ENCODE data around the gene SMIM13.

The SMIM13 gene

DNA sequence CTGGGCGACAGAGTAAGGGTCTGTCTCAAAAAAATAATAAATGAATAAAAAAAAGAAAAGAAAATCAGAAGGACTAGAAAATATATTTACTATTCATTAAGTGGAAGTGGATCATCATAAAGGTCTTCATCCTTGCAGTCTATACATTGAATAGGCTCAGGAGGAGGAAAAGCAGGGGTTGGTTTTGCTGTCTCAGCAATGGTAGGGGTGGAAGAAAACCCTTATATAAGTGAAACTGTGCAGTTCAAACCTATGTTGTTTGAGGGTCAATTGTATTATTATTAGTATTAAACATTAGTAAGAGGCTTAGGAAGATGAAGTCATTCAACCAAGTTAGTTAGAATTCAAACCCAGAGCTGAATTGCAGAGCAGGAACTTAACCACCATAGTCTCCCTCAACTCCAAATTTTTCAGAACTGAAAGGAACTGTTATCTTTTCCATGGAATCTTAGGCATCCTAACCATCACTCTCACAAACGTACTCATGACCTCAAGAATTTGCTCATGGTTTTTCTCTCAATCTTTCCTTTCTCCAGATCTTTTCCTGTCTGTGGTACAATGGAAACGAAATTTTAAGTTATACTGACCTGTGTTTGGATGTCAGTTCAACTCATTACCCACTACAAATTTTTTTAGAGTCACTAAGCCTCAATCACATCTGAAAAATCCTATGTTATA lies 7.7 kb upstream of the SMIM13 start:
- TF ChIP-seq, protein P1, sequence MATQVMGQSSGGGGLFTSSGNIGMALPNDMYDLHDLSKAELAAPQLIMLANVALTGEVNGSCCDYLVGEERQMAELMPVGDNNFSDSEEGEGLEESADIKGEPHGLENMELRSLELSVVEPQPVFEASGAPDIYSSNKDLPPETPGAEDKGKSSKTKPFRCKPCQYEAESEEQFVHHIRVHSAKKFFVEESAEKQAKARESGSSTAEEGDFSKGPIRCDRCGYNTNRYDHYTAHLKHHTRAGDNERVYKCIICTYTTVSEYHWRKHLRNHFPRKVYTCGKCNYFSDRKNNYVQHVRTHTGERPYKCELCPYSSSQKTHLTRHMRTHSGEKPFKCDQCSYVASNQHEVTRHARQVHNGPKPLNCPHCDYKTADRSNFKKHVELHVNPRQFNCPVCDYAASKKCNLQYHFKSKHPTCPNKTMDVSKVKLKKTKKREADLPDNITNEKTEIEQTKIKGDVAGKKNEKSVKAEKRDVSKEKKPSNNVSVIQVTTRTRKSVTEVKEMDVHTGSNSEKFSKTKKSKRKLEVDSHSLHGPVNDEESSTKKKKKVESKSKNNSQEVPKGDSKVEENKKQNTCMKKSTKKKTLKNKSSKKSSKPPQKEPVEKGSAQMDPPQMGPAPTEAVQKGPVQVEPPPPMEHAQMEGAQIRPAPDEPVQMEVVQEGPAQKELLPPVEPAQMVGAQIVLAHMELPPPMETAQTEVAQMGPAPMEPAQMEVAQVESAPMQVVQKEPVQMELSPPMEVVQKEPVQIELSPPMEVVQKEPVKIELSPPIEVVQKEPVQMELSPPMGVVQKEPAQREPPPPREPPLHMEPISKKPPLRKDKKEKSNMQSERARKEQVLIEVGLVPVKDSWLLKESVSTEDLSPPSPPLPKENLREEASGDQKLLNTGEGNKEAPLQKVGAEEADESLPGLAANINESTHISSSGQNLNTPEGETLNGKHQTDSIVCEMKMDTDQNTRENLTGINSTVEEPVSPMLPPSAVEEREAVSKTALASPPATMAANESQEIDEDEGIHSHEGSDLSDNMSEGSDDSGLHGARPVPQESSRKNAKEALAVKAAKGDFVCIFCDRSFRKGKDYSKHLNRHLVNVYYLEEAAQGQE (IDR thresholded peaks at IDR 0.05; ENCODE audit: low read depth): no peak
- no peak for TF ChIP-seq ZBTB7A (IDR thresholded peaks at IDR 0.05; ENCODE audit: low read depth)
- TF ChIP-seq TCF12 (IDR thresholded peaks at IDR 0.05; ENCODE audit: low read depth): no peak
- no peak for TF ChIP-seq TEAD4 (IDR thresholded peaks at IDR 0.05)
- TF ChIP-seq YY1 (IDR thresholded peaks at IDR 0.05; ENCODE audit: low read depth): no peak
- no peak for TF ChIP-seq EP300 (IDR thresholded peaks at IDR 0.05; ENCODE audit: borderline replicate concordance)
- TF ChIP-seq EGR1 (IDR thresholded peaks at IDR 0.05): no peak
- TF ChIP-seq, protein P2, sequence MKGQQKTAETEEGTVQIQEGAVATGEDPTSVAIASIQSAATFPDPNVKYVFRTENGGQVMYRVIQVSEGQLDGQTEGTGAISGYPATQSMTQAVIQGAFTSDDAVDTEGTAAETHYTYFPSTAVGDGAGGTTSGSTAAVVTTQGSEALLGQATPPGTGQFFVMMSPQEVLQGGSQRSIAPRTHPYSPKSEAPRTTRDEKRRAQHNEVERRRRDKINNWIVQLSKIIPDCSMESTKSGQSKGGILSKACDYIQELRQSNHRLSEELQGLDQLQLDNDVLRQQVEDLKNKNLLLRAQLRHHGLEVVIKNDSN (IDR thresholded peaks at IDR 0.05): no peak
- TF ChIP-seq RAD21 (IDR thresholded peaks at IDR 0.05; ENCODE audit: low read depth): no peak
- TF ChIP-seq CEBPB (IDR thresholded peaks at IDR 0.05): no peak

DNA sequence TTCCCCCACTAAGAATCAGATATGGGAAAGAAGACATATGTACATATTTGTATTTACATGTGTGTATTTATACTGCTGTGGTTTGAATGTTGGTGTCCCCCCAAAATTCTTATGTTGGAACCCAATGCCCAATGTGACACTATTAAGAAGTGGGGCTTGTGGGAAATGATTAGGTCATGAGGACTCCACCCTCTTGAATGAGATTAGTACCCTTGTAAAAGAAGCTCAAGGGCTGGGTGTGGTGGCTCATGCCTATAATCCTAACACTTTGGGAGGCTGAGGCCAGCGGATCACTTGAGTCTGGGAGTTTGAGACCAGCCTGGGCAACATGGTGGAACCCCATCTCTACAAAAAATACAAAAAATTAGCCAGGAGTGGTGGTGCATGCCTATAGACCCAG lies 3.9 kb upstream of the SMIM13 start:
- TF ChIP-seq RAD21 (IDR thresholded peaks at IDR 0.05; ENCODE audit: low read depth) (no peak), YY1 (IDR thresholded peaks at IDR 0.05; ENCODE audit: low read depth) (no peak), TEAD4 (IDR thresholded peaks at IDR 0.05) (no peak), FOXM1 (IDR thresholded peaks at IDR 0.05; ENCODE audit: borderline replicate concordance, low read depth) (no peak), EGR1 (IDR thresholded peaks at IDR 0.05) (no peak), EP300 (IDR thresholded peaks at IDR 0.05; ENCODE audit: borderline replicate concordance) (no peak), CREB1 (IDR thresholded peaks at IDR 0.05; ENCODE audit: low read depth) (no peak), CEBPB (IDR thresholded peaks at IDR 0.05) (no peak)

DNA sequence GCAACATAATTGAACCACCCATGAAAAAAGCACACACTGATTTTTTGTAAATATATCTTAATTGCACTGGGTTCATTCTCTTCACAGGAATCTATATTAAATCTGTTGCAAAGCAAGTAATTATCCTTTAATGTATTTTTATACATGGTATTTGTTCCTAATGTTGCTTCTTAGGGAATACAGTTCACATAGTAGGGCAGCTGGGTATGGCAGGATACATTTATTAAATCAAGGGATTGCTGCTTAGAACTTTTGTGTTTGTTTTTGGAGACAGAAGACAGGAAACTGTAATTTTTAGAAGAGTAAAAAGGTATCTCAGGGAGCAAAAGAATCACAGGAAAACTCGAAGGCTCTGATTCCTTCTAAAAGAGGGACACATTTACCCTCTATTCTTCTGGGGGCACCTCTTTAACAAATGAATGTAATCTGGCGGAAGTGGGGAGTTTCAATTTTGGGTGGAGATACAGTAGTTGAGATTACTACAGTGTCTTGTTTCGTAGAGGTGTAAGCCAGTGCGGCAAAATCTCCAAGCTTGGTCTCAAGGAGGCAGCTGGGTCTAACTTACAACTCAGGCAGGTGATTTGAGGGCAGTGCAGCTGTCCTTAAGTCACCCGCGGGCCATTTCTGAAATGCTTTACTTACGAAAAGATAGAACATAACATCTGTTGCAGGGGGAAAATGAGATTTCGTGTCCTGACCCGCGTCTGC lies 812 bp upstream of the SMIM13 start:
- TF ChIP-seq, protein P2 (IDR thresholded peaks at IDR 0.05): no peak
- TF ChIP-seq, protein P3, sequence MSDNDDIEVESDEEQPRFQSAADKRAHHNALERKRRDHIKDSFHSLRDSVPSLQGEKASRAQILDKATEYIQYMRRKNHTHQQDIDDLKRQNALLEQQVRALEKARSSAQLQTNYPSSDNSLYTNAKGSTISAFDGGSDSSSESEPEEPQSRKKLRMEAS (IDR thresholded peaks at IDR 0.05): no peak
- no peak for TF ChIP-seq YY1 (IDR thresholded peaks at IDR 0.05; ENCODE audit: low read depth)
- TF ChIP-seq CEBPB (IDR thresholded peaks at IDR 0.05): no peak
- TF ChIP-seq EGR1 (IDR thresholded peaks at IDR 0.05): no peak
- TF ChIP-seq TCF12 (IDR thresholded peaks at IDR 0.05; ENCODE audit: low read depth): no peak
- TF ChIP-seq NFIC (IDR thresholded peaks at IDR 0.05): no peak
- TF ChIP-seq TAF1 (IDR thresholded peaks at IDR 0.05; ENCODE audit: low read depth): no peak

DNA sequence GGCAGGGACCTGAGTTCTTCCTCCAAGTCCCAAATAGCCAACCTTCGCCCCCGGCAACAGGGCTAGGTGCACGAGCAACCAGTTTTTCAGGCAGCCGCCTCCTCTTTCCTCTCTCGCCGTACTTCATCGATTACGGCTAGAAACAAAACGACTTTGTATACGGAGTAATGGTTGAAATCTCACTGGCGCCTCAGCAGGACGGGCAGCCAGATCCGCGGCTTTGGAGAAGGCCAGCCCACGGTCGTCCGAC lies 333 bp upstream of the SMIM13 start:
- no peak for TF ChIP-seq EP300 (IDR thresholded peaks at IDR 0.05; ENCODE audit: borderline replicate concordance)
- TF ChIP-seq, protein P1 (IDR thresholded peaks at IDR 0.05; ENCODE audit: low read depth): no peak
- TF ChIP-seq YY1 (IDR thresholded peaks at IDR 0.05; ENCODE audit: low read depth): no peak
- TF ChIP-seq, protein P2 (IDR thresholded peaks at IDR 0.05): no peak
- no peak for TF ChIP-seq TAF1 (IDR thresholded peaks at IDR 0.05; ENCODE audit: low read depth)
- TF ChIP-seq RAD21 (IDR thresholded peaks at IDR 0.05; ENCODE audit: low read depth): no peak
- no peak for TF ChIP-seq CREB1 (IDR thresholded peaks at IDR 0.05; ENCODE audit: low read depth)
- no peak for TF ChIP-seq CEBPB (IDR thresholded peaks at IDR 0.05)
- TF ChIP-seq FOXM1 (IDR thresholded peaks at IDR 0.05; ENCODE audit: borderline replicate concordance, low read depth): no peak
- TF ChIP-seq EGR1 (IDR thresholded peaks at IDR 0.05): no peak
- no peak for TF ChIP-seq TCF12 (IDR thresholded peaks at IDR 0.05; ENCODE audit: low read depth)
- TF ChIP-seq ZBTB7A (IDR thresholded peaks at IDR 0.05; ENCODE audit: low read depth): no peak

DNA sequence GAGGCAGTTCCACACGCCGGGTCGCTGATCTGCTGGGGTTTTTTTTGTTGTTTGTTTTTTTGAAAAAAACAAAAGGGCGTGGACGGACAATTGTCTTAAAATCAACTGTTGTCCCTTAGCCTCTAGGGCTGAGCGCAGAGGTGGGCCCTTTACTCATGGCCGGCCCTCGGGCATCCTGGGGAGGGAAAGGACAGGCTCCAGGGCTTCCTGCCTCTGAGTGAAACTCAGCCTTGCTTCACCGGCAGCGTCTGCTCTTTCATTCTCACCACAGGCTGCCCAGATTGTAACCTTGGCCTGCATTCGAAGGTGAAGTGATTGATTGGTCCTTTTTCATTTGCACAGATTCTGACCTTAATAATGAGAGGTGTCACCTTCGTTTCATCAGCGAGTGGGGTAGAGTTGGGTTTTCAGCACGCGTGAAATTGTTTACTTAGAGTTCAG lies 797 bp downstream of the SMIM13 start:
- 0 out of 2 replicates have a peak, but pooled peaks have one; percentile 18 for TF ChIP-seq YY1 (IDR thresholded peaks at IDR 0.05; ENCODE audit: low read depth)
- 0 out of 2 replicates have a peak, but pooled peaks have one; percentile 14 for TF ChIP-seq CEBPB (IDR thresholded peaks at IDR 0.05)
- TF ChIP-seq, protein P2 (IDR thresholded peaks at IDR 0.05): no peak

Measured in Ishikawa (cell line).